Activated T-cell treated with anti-CD3 and anti-CD28 coated beads, Interleukin-2, amount 50 U/mL, for 4 hours (primary cell): ENCODE measurements around the gene TJAP1. TPM values are rescaled to one million over a fixed set of nuclear protein-coding genes. Genes with fewer than 3 reads are reported as not detected.
"Not testable (repeated sequence)": the region's sequence is repeated elsewhere in the genome, so short reads cannot be mapped to it uniquely, and the experiment has no call there.

Source experiments
- ATAC-seq, 2 donors: fragments of 200-7000 bp; cut with Tn5 transposase; one replicate each; pipeline ENCODE4 v1.10.0; 2021
- DNase-seq: peaks from one replicate; pipeline ENCODE4 v3.0.0-alpha.2; 2020
- H3K27me3 Mint-ChIP-seq: one replicate; pipeline ENCODE4 v1.8.0; 2021; ENCODE audit warnings: low read depth, mixed read lengths
- H3K36me3 Mint-ChIP-seq: one replicate; pipeline ENCODE4 v1.8.0; 2022; ENCODE audit warnings: mixed read lengths; ENCODE audit not compliant: insufficient read depth
- H3K4me1 Mint-ChIP-seq: one replicate; pipeline ENCODE4 v1.8.0; 2021; ENCODE audit warnings: low read depth, mixed read lengths
- H3K4me3 Mint-ChIP-seq: one replicate; pipeline ENCODE4 v1.8.0; 2021; ENCODE audit warnings: mild to moderate bottlenecking, moderate library complexity, mixed read lengths
- H3K9me3 Mint-ChIP-seq: one replicate; pipeline ENCODE4 v1.8.0; 2021; ENCODE audit warnings: mixed read lengths
- total RNA-seq, 3 donors: library from RNA; stranded (reverse); gene quantifications; one replicate each; pipeline ENCODE4 v1.2.1, GENCODE V29; 2021

The TJAP1 gene
- total RNA-seq, 3 donors from 2014 or later: 45.5 to 52.8 (median 46.2) TPM

DNA sequence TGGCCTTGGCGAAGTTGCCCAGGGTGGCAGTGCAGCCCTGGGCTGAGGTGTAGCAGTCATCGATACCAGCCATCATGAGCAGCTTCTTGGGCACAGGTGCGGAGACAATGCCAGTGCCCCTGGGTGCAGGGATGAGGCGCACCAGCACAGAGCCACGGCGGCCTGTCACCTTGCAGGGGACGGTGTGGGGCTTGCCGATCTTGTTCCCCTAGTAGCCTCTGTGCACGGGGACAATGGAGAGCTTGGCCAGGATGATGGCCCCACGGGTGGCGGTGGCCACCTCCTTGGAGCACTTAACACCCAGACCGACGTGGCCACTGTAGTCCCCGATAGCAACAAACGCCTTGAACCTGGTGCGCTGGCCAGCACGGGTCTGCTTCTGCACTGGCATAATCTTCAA is 61.6 kb downstream of the TJAP1 start:
- not testable (repeated sequence) for H3K9me3 Mint-ChIP-seq, DNase-seq, ATAC-seq, H3K4me3 Mint-ChIP-seq, H3K27me3 Mint-ChIP-seq, H3K4me1 Mint-ChIP-seq
- H3K36me3 Mint-ChIP-seq: peaks cover 25% of the 10 kb centered on the region

DNA sequence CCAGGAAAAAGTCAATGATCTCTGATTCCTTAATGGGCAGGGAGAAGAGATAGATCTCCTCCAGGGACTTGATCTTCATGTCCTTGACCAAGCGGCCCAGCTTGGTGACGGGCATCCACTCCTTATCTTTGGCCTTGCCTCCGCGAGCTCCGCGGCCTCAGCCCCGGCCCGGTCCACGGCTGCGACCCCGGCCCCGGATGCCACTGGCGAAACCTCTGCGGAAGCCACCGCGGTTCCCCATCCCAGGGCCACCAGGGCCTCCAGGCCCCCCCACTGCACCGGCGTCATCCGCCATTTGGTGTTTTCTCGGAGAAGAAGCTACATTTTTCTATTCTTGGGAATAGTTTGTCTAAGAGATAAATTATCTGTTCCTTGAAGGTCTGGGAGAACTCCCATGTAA is 62.0 kb downstream of the TJAP1 start:
- not testable (repeated sequence) for H3K9me3 Mint-ChIP-seq, H3K4me1 Mint-ChIP-seq, H3K4me3 Mint-ChIP-seq, ATAC-seq, H3K27me3 Mint-ChIP-seq, DNase-seq
- H3K36me3 Mint-ChIP-seq: peaks cover 26% of the 10 kb centered on the region

- Mint-ChIP-seq H3K4me1 (no peaks in the 10 kb centered on the region), H3K36me3 (peaks cover 30% of the 10 kb centered on the region), H3K27me3 (no peaks in the 10 kb centered on the region), H3K9me3 (no peaks in the 10 kb centered on the region), H3K4me3 (no peak overlapping the region)
- DNase-seq (no peak), ATAC-seq (no peak)
Observed at GRCh38 chr6:43540507-43540906, 63.1 kb downstream of the TJAP1 start.

DNA sequence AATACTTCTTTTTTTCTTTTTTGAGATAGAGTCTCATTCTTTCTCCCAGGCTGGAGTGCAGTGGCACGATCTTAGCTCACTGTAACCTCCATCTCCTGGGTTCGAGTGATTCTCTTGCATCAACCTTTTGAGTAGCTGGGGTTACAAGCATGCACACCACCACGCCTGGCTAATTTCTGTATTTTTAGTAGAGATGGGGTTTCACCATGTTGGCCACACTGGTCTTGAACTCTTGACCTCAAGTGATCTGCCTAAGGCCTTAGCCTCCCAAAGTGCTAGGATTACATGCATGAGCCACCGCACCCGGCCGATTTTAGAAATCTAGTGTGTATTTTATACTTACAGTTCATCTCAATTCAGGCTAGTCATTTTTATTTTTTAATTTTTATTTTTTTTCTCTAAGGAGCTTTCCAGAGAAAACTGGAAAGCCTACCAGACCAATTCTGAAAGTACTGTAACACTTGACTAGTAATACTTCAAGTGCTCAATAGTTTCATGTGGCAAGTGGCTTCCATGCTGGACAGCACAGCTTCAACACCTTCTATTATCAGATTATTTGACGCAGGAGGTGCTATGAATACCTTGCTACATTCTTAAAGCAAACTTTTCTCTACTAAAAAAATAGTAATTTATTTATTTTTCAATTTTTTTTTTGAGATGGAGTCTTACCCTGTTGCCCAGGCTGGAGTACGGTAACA is 64.6 kb downstream of the TJAP1 start:
- Mint-ChIP-seq H3K9me3 (no peaks in the 10 kb centered on the region), H3K4me1 (no peaks in the 10 kb centered on the region), H3K27me3 (no peaks in the 10 kb centered on the region), H3K36me3 (peaks cover 39% of the 10 kb centered on the region), H3K4me3 (no peak overlapping the region)
- ATAC-seq (no peak), DNase-seq (no peak)

GRCh38 chr6:43544461-43544860 is 67.1 kb downstream of the TJAP1 start:
- peaks cover 46% of the 10 kb centered on the region for H3K36me3 Mint-ChIP-seq
- no peaks in the 10 kb centered on the region for H3K4me1 Mint-ChIP-seq
- H3K9me3 Mint-ChIP-seq: no peaks in the 10 kb centered on the region
- DNase-seq (no peak), ATAC-seq (no peak)
- no peaks in the 10 kb centered on the region for H3K27me3 Mint-ChIP-seq
- H3K4me3 Mint-ChIP-seq: no peak overlapping the region

- H3K36me3 Mint-ChIP-seq: peaks cover 48% of the 10 kb centered on the region
- no peak for ATAC-seq
- DNase-seq: no peak
- no peaks in the 10 kb centered on the region for H3K27me3 Mint-ChIP-seq
- no peaks in the 10 kb centered on the region for H3K9me3 Mint-ChIP-seq
- H3K4me3 Mint-ChIP-seq: no peak overlapping the region
- H3K4me1 Mint-ChIP-seq: no peaks in the 10 kb centered on the region
Observed at GRCh38 chr6:43547222-43547621, 69.9 kb downstream of the TJAP1 start.

Other genes with a start within 250 kb of the TJAP1 start
- gene DNPH1, start 248.1 kb upstream of the TJAP1 start, total RNA-seq: 10 to 100 TPM; 27.5 to 52.1 (median 51.0) TPM
- under 1 TPM; 0.20 to 0.38 (median 0.21) TPM for gene TTBK1, start 234.1 kb upstream of the TJAP1 start, total RNA-seq
- not detected for gene SLC22A7, start 179.3 kb upstream of the TJAP1 start, total RNA-seq
- gene CRIP3, start 168.7 kb upstream of the TJAP1 start, total RNA-seq: under 1 TPM in 1 of 3 donors, not detected in 2; 0.52 TPM
- gene ZNF318, start 107.9 kb upstream of the TJAP1 start, total RNA-seq: 1 to 10 TPM; 7.4 to 7.8 (median 7.6) TPM
- gene ABCC10, start 50.0 kb upstream of the TJAP1 start, total RNA-seq: 10 to 100 TPM; 24.2 to 30.1 (median 26.5) TPM
- 1 to 10 TPM; 5.0 to 9.0 (median 6.7) TPM for gene DLK2, start 22.0 kb upstream of the TJAP1 start, total RNA-seq
- under 1 TPM; 0.16 to 0.47 (median 0.20) TPM for gene LRRC73, start 32.8 kb downstream of the TJAP1 start, total RNA-seq
- 10 to 100 TPM; 33.3 to 40.9 (median 35.4) TPM for gene YIPF3, start 39.4 kb downstream of the TJAP1 start, total RNA-seq
- 100 to 1,000 TPM; 192 to 231 (median 200) TPM for gene POLR1C, start 39.5 kb downstream of the TJAP1 start, total RNA-seq
- gene XPO5, start 98.5 kb downstream of the TJAP1 start, total RNA-seq: 100 to 1,000 TPM; 116 to 140 (median 120) TPM
- 10 to 100 TPM; 15.7 to 22.8 (median 18.8) TPM for gene POLH, start 98.6 kb downstream of the TJAP1 start, total RNA-seq
- 10 to 100 TPM; 37.3 to 50.3 (median 39.1) TPM for gene GTPBP2, start 151.7 kb downstream of the TJAP1 start, total RNA-seq
- gene MAD2L1BP, start 158.3 kb downstream of the TJAP1 start, total RNA-seq: 10 to 100 TPM; 32.1 to 32.7 (median 32.3) TPM
- gene RSPH9, start 167.5 kb downstream of the TJAP1 start, total RNA-seq: not detected
- gene MRPS18A, start 210.2 kb downstream of the TJAP1 start, total RNA-seq: 10 to 100 TPM; 70.0 to 75.1 (median 72.7) TPM